ENCODE data around the gene ADCY7. TPM values are rescaled to one million over a fixed set of nuclear protein-coding genes. Genes with fewer than 3 reads are reported as not detected.

The ADCY7 gene
- total RNA-seq, 1 experiment from 2014 or later, result 4.0 TPM

DNA sequence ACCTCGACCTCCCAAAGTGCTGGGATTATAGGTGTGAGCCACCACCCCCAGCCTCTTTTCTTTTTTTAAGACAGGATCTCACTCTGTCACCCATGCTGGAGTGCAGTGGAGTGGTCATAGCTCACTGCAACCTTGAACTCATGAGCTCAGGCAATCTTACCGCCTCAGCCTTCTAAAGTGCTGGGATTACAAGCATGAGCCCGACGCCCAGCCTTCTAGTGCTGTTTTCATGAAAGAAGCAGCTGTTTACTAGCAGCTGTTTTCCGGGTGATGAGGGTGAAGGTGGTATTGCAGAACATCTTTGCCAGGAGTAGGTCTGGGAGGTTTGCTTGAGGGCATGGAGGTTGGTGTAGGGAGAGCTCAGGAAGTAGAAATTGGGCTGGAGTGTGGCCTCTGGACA is 2.0 kb downstream of the ADCY7 start:
- peaks cover 2% of the 10 kb centered on the region; the same call in 1 of the 2 replicates for H3K4me1 ChIP-seq (ENCODE audit: insufficient read depth, low read length)
- no peak overlapping the region for H3K4ac ChIP-seq (ENCODE audit: low read depth, low read length)
- Mint-ChIP-seq H3K27me3 (ENCODE audit: low read depth) (no peaks in the 10 kb centered on the region), H3K4me1 (peaks cover 6 to 25% of the 10 kb centered on the region in 2 experiments; a peak in 3 of 4 replicates), H3K9me3 (no peaks in the 10 kb centered on the region), H3K27ac (no peak overlapping the region), H3K36me3 (ENCODE audit: insufficient read depth in 1 of 3, low read depth in 3 of 3) (no peaks in the 10 kb centered on the region), H3K4me3 (no peak overlapping the region)
- no peak overlapping the region for H3K14ac ChIP-seq (ENCODE audit: insufficient read depth, low read length)
- H2BK12ac ChIP-seq (ENCODE audit: insufficient read length, low read depth, low read length), result no peak overlapping the region
- no peak overlapping the region for H4K5ac ChIP-seq (ENCODE audit: insufficient read length, low read depth, low read length)
- H2AFZ ChIP-seq (ENCODE audit: low read length), result no peak overlapping the region
- H3K79me2 ChIP-seq (ENCODE audit: insufficient read depth, low read length), result no peaks in the 10 kb centered on the region
- no peak for DNase-seq
- H3K23ac ChIP-seq (ENCODE audit: insufficient read length, low read depth, low read length), result no peak overlapping the region
- H2BK5ac ChIP-seq (ENCODE audit: insufficient read length, low read length), result no peak overlapping the region
- H3K9me3 ChIP-seq (ENCODE audit: control insufficient read depth, low read depth, low read length), result no peaks in the 10 kb centered on the region
- no peaks in the 10 kb centered on the region for H3K23me2 ChIP-seq (ENCODE audit: insufficient read length, low read depth, low read length, poor library complexity, severe bottlenecking)
- H3K27me3 ChIP-seq (ENCODE audit: insufficient read depth, low read length), result no peaks in the 10 kb centered on the region
- no peak overlapping the region for H2BK20ac ChIP-seq (ENCODE audit: low read depth, low read length, poor library complexity, severe bottlenecking)
- no peaks in the 10 kb centered on the region for H4K20me1 ChIP-seq (ENCODE audit: control insufficient read depth, insufficient read depth, insufficient read length)
- no peak overlapping the region for H3K4me2 ChIP-seq (ENCODE audit: insufficient read depth, insufficient read length, low read length)
- H2BK15ac ChIP-seq (ENCODE audit: low read depth, low read length), result no peak overlapping the region
- TF ChIP-seq, protein P1, sequence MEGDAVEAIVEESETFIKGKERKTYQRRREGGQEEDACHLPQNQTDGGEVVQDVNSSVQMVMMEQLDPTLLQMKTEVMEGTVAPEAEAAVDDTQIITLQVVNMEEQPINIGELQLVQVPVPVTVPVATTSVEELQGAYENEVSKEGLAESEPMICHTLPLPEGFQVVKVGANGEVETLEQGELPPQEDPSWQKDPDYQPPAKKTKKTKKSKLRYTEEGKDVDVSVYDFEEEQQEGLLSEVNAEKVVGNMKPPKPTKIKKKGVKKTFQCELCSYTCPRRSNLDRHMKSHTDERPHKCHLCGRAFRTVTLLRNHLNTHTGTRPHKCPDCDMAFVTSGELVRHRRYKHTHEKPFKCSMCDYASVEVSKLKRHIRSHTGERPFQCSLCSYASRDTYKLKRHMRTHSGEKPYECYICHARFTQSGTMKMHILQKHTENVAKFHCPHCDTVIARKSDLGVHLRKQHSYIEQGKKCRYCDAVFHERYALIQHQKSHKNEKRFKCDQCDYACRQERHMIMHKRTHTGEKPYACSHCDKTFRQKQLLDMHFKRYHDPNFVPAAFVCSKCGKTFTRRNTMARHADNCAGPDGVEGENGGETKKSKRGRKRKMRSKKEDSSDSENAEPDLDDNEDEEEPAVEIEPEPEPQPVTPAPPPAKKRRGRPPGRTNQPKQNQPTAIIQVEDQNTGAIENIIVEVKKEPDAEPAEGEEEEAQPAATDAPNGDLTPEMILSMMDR (conservative IDR thresholded peaks at IDR 0.05), result no peak
- no peak overlapping the region for H2AK5ac ChIP-seq (ENCODE audit: insufficient read length, low read length)
- no peak overlapping the region for H3K27ac ChIP-seq (ENCODE audit: insufficient read length, low read depth, low read length)
- no peak overlapping the region for H3K9ac ChIP-seq (ENCODE audit: extremely low read depth, insufficient read length, low read length)
- no peak overlapping the region for H2BK120ac ChIP-seq (ENCODE audit: low read depth, low read length, poor library complexity, severe bottlenecking)
- no peak overlapping the region for H3K18ac ChIP-seq (ENCODE audit: insufficient read length, low read depth, low read length)
- H3K79me1 ChIP-seq (ENCODE audit: insufficient read depth, low read depth, low read length, poor library complexity, severe bottlenecking), result no peaks in the 10 kb centered on the region
- H3K56ac ChIP-seq (ENCODE audit: insufficient read length, low read depth, low read length), result no peak overlapping the region
- no peak overlapping the region for H4K91ac ChIP-seq (ENCODE audit: insufficient read length, low read depth, low read length)
- H4K8ac ChIP-seq (replicated peaks; ENCODE audit: insufficient read length, low read depth, low read length), result no peak overlapping the region
- no peak overlapping the region for H3T11ph ChIP-seq (ENCODE audit: low read length)
- no CpG with 5 or more reads among the region's 5 CpGs for WGBS (ENCODE audit: extremely low coverage, insufficient read length, low lambda C conversion rate)

All from H9 (cell line).